Measurements from ENCODE around the gene GHITM. TPM values are rescaled to one million over a fixed set of nuclear protein-coding genes. Genes with fewer than 3 reads are reported as not detected.

GHITM gene
- total RNA-seq, 5 donors from 2014 or later (not counting 1 experiment from before 2014, with no cell fraction given): 68.6 to 84.9 (median 83.8) TPM

DNA sequence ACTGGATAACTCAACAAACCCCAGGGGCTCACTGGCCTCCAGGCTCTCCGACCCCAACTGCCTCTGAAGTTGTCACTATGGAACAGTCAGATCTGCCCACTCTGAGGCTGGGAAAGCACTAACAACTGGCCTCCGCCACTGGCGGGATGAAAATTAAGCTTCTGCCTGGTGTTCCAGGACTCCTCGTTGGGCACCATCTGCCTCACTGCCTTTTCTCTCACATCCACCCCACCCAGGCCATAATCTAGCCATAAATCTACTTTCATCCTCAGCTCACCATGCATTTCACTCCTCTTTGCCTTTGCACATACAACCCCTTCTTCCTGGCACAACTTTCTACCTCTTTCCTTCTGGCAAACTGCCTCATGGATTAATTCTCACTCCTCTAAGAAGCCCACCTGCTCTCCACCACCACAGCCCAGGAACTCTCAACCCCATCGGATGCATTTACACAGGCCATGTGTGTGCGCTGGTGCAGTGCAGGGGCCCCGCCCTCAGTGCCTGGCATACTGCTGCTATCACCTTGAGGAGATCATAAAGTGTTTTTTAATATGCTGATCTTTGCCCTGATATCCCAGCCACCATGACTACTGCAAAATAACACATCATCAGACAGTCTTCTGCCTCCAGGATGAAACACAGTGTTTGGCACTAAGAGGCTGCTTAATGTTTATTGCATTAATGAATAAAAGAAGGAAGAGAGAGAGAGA is 59.1 kb downstream of the GHITM start:
- H3K4me3 Mint-ChIP-seq: no peak overlapping the region
- ATAC-seq (replicated peaks in 1 of 4): no peak
- 78% methylated on average over 5 of the region's 7 CpGs for WGBS (ENCODE audit: insufficient coverage)
- H3K27ac ChIP-seq (ENCODE audit: low read length): no peak overlapping the region
- peaks cover 0 to 10% (median 10%) of the 10 kb centered on the region in 3 donors for H3K4me1 Mint-ChIP-seq
- no peaks in the 10 kb centered on the region for H3K36me3 ChIP-seq (ENCODE audit: control insufficient read depth in 2 of 2, extremely low read depth in 1 of 2, insufficient read depth in 1 of 2, low read length in 1 of 2)
- H3K9me3 Mint-ChIP-seq: no peaks in the 10 kb centered on the region
- no peak overlapping the region for H3K27ac Mint-ChIP-seq
- H3K27me3 Mint-ChIP-seq: peaks cover 22 to 38% of the 10 kb centered on the region in 2 donors
- H3K27me3 ChIP-seq (replicated peaks in 1 of 2; ENCODE audit: control insufficient read depth in 2 of 2, extremely low read depth in 1 of 2, insufficient read depth in 2 of 2, low read length in 1 of 2): peaks cover 4 to 45% of the 10 kb centered on the region in 2 experiments
- H3K36me3 Mint-ChIP-seq: no peaks in the 10 kb centered on the region
- ChIA-PET CTCF (interaction anchor here (0.7 to 0.9 kb wide), 2 partner anchors 50 kb away, joined by 3 to 4 read pairs; no protein-coding TSS in a partner anchor), POLR2A (no interaction called here)
- no peak for DNase-seq
- H3K4me3 ChIP-seq (ENCODE audit: control insufficient read depth in 1 of 2, extremely low read depth in 1 of 2, low read length in 1 of 2): no peak overlapping the region
- peaks cover 0 to 19% of the 10 kb centered on the region in 2 experiments for H3K4me1 ChIP-seq (ENCODE audit: control insufficient read depth in 1 of 2, extremely low read depth in 1 of 2, insufficient read depth in 2 of 2, low read length in 2 of 2)
- no peaks in the 10 kb centered on the region for H3K9me3 ChIP-seq

DNA sequence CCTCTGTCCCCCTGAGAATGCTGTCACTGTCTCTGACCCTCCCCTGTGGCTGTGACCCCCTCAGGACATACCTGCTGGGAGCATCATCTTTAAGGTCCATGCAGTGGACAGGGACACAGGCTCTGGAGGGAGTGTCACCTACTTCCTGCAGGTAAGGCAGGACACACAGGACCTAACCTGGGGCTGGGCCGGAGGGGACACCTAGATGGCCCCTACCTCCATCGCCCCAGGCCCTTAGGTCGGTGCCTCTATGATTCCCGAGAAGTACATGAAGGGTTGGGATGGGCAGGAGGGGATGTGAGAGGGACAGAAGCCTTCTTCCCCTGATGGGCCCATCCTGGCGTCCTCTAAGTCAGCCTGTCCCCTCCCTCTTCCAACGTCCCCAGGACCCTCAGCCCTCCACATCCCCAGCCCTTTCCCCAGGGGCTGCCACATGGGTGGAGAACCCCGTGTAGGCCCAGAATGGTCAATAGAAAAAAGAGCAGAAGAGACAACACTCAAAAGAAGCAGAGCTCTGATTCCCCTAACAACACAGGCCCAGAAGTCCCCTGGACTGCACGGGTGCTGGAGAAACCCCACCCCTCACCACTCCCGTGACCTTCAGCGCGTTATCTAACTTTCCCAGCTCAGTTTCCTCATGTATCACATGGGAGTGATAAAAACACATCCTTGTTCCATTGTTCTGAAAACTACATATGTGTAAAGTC is 61.4 kb downstream of the GHITM start:
- Histone ChIP-seq H3K9me3 (no peaks in the 10 kb centered on the region), H3K27me3 (replicated peaks in 1 of 2; ENCODE audit: control insufficient read depth in 2 of 2, extremely low read depth in 1 of 2, insufficient read depth in 2 of 2, low read length in 1 of 2) (peaks cover 4 to 33% of the 10 kb centered on the region in 2 experiments), H3K36me3 (ENCODE audit: control insufficient read depth in 2 of 2, extremely low read depth in 1 of 2, insufficient read depth in 1 of 2, low read length in 1 of 2) (no peaks in the 10 kb centered on the region), H3K4me3 (ENCODE audit: control insufficient read depth in 1 of 2, extremely low read depth in 1 of 2, low read length in 1 of 2) (no peak overlapping the region), H3K27ac (ENCODE audit: low read length) (no peak overlapping the region), H3K4me1 (ENCODE audit: control insufficient read depth in 1 of 2, extremely low read depth in 1 of 2, insufficient read depth in 2 of 2, low read length in 2 of 2) (no peaks in the 10 kb centered on the region)
- Mint-ChIP-seq H3K27ac (no peak overlapping the region), H3K4me3 (no peak overlapping the region), H3K27me3 (peaks cover 19 to 26% of the 10 kb centered on the region in 2 donors), H3K9me3 (no peaks in the 10 kb centered on the region), H3K4me1 (peaks cover 0 to 1% (median under 1%) of the 10 kb centered on the region in 3 donors), H3K36me3 (no peaks in the 10 kb centered on the region)
- DNase-seq: no peak
- WGBS (ENCODE audit: insufficient coverage): 77% methylated on average over 6 of the region's 11 CpGs
- no peak for ATAC-seq (replicated peaks in 1 of 4)
- POLR2A ChIA-PET: no interaction called here
- CTCF ChIA-PET: interaction anchor here in 1 of 2 donors (0.6 kb wide), 1 partner anchor 26 kb away, joined by 5 read pairs; no protein-coding TSS in a partner anchor

DNA sequence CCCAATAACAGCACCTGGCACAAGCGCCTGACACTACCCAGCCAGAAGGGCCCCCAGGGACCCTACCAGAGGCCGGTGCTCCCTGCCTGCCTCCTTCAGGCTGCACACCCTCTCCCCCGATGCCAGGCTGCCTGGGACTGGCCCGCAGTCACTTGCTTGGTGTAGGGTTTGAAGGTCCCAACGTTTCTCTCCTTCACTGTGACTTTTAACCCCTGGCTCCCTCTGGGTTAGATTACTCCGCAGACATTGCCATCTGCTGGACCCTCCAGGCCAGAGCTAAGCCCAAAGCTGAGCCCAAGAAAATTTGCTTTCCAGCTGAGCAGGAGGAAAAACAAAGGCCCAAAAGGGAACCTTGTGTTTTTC is 61.9 kb downstream of the GHITM start:
- CTCF ChIA-PET: no interaction called here
- 50% methylated on average over 2 of the region's 6 CpGs for WGBS (ENCODE audit: insufficient coverage)
- H3K36me3 Mint-ChIP-seq: no peaks in the 10 kb centered on the region

DNA sequence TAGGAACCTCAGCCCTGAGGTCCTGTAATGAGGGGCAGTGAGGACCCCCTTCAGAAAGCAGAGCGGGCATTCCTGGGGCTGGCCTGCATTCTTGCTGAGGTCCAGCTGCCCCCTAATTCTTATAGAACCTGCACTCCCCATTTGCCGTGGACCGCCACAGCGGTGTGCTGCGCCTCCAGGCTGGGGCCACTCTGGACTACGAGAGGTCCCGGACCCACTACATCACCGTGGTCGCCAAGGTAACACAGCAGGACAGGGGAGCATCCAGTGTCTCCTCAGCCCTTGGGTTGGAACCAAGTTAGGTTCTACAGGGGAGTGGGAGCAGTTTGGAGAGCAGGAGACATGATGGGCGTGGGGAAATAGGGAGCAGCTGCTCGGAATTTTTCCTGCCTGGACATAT is 62.4 kb downstream of the GHITM start:
- 94% methylated on average over 3 of the region's 11 CpGs for WGBS (ENCODE audit: insufficient coverage)
- DNase-seq (no peak), ATAC-seq (replicated peaks in 1 of 4) (no peak)
- Histone ChIP-seq H3K27me3 (replicated peaks in 1 of 2; ENCODE audit: control insufficient read depth in 2 of 2, extremely low read depth in 1 of 2, insufficient read depth in 2 of 2, low read length in 1 of 2) (peaks cover 0 to 29% of the 10 kb centered on the region in 2 experiments), H3K4me1 (ENCODE audit: control insufficient read depth in 1 of 2, extremely low read depth in 1 of 2, insufficient read depth in 2 of 2, low read length in 2 of 2) (no peaks in the 10 kb centered on the region), H3K9me3 (no peaks in the 10 kb centered on the region), H3K36me3 (ENCODE audit: control insufficient read depth in 2 of 2, extremely low read depth in 1 of 2, insufficient read depth in 1 of 2, low read length in 1 of 2) (no peaks in the 10 kb centered on the region), H3K4me3 (ENCODE audit: control insufficient read depth in 1 of 2, extremely low read depth in 1 of 2, low read length in 1 of 2) (no peak overlapping the region), H3K27ac (ENCODE audit: low read length) (no peak overlapping the region)
- H3K4me3 Mint-ChIP-seq: no peak overlapping the region
- no peak overlapping the region for H3K27ac Mint-ChIP-seq
- peaks cover 10 to 21% of the 10 kb centered on the region in 2 donors for H3K27me3 Mint-ChIP-seq
- H3K4me1 Mint-ChIP-seq: no peaks in the 10 kb centered on the region
- no peaks in the 10 kb centered on the region for H3K36me3 Mint-ChIP-seq
- ChIA-PET POLR2A (no interaction called here), CTCF (no interaction called here)
- no peaks in the 10 kb centered on the region for H3K9me3 Mint-ChIP-seq

More for the DNA sequence above, 61.9 kb downstream of the GHITM start:
- Histone ChIP-seq H3K27me3 (replicated peaks in 1 of 2; ENCODE audit: control insufficient read depth in 2 of 2, extremely low read depth in 1 of 2, insufficient read depth in 2 of 2, low read length in 1 of 2) (peaks cover 0 to 31% of the 10 kb centered on the region in 2 experiments), H3K4me3 (ENCODE audit: control insufficient read depth in 1 of 2, extremely low read depth in 1 of 2, low read length in 1 of 2) (no peak overlapping the region), H3K27ac (ENCODE audit: low read length) (no peak overlapping the region), H3K9me3 (no peaks in the 10 kb centered on the region), H3K36me3 (ENCODE audit: control insufficient read depth in 2 of 2, extremely low read depth in 1 of 2, insufficient read depth in 1 of 2, low read length in 1 of 2) (no peaks in the 10 kb centered on the region), H3K4me1 (ENCODE audit: control insufficient read depth in 1 of 2, extremely low read depth in 1 of 2, insufficient read depth in 2 of 2, low read length in 2 of 2) (no peaks in the 10 kb centered on the region)
- H3K4me1 Mint-ChIP-seq: no peaks in the 10 kb centered on the region
- DNase-seq (no peak), ATAC-seq (replicated peaks in 1 of 4) (no peak)
- H3K9me3 Mint-ChIP-seq: no peaks in the 10 kb centered on the region
- no peak overlapping the region for H3K4me3 Mint-ChIP-seq
- POLR2A ChIA-PET: no interaction called here
- H3K27ac Mint-ChIP-seq: no peak overlapping the region
- peaks cover 15 to 20% of the 10 kb centered on the region in 2 donors for H3K27me3 Mint-ChIP-seq

DNA sequence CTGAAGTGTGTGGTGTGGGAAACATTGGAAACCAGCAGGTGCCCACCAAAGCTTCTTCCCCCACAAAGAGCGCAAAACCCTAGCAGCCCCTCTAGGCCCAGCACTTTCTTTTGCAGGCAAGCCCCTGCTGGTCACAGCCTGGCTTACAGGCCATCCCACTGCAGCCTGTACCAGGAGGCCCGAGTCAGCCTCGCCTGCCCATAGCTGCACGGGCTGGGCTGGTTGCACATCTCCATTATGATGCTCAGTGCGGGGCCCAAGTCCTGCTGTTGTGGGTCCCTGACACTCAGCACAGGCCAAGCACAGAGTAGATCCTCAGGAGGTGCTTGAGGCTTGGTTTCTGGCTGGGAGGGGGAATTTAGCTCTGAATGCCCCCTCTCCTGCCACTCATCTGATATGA is 63.0 kb downstream of the GHITM start:
- H3K9me3 Mint-ChIP-seq: no peaks in the 10 kb centered on the region
- ATAC-seq (replicated peaks in 1 of 4): no peak
- no peak overlapping the region for H3K27ac Mint-ChIP-seq
- H3K36me3 ChIP-seq (ENCODE audit: control insufficient read depth in 2 of 2, extremely low read depth in 1 of 2, insufficient read depth in 1 of 2, low read length in 1 of 2): no peaks in the 10 kb centered on the region
- H3K4me1 ChIP-seq (ENCODE audit: control insufficient read depth in 1 of 2, extremely low read depth in 1 of 2, insufficient read depth in 2 of 2, low read length in 2 of 2): no peaks in the 10 kb centered on the region
- H3K27me3 ChIP-seq (replicated peaks in 1 of 2; ENCODE audit: control insufficient read depth in 2 of 2, extremely low read depth in 1 of 2, insufficient read depth in 2 of 2, low read length in 1 of 2): peaks cover 0 to 24% of the 10 kb centered on the region in 2 experiments
- H3K4me3 Mint-ChIP-seq: no peak overlapping the region
- no peaks in the 10 kb centered on the region for H3K9me3 ChIP-seq
- H3K4me1 Mint-ChIP-seq: no peaks in the 10 kb centered on the region
- 71% methylated on average over 3 of the region's 5 CpGs for WGBS (ENCODE audit: insufficient coverage)
- H3K36me3 Mint-ChIP-seq: no peaks in the 10 kb centered on the region
- no peak overlapping the region for H3K27ac ChIP-seq (ENCODE audit: low read length)
- H3K27me3 Mint-ChIP-seq: peaks cover 10 to 20% of the 10 kb centered on the region in 2 donors
- DNase-seq: no peak
- ChIA-PET CTCF (interaction anchor here in 1 of 2 donors (1.6 kb wide), 1 partner anchor 54 kb away, joined by 7 read pairs; no protein-coding TSS in a partner anchor), POLR2A (no interaction called here)
- H3K4me3 ChIP-seq (ENCODE audit: control insufficient read depth in 1 of 2, extremely low read depth in 1 of 2, low read length in 1 of 2): no peak overlapping the region

Data from T-cell (primary cell).